Measurements from ENCODE around the gene CDK2.

GRCh38 chr12:55984861-55985260 lies 18.2 kb downstream of the CDK2 start:
- TF ChIP-seq FOXM1 (IDR thresholded peaks at IDR 0.05; ENCODE audit: borderline replicate concordance) (no peak), SP1 (IDR thresholded peaks at IDR 0.05) (no peak), ARNT (IDR thresholded peaks at IDR 0.05) (no peak), ELF4 (IDR thresholded peaks at IDR 0.05) (no peak), BHLHE40 (IDR thresholded peaks at IDR 0.05; ENCODE audit: borderline replicate concordance) (no peak)
